CD14-positive monocyte (primary cell): ENCODE measurements around the gene PIK3AP1. TPM values are rescaled to one million over a fixed set of nuclear protein-coding genes. Genes with fewer than 3 reads are reported as not detected.
"Not testable (repeated sequence)": the region's sequence is repeated elsewhere in the genome, so short reads cannot be mapped to it uniquely, and the experiment has no call there.

ENCODE experiments used
- DNase-seq, 3 donors: peaks; one replicate each; pipeline ENCODE4 v3.0.0-alpha.2; 2011 to 2022
- H2AFZ ChIP-seq: 2 replicates; pipeline ENCODE4 v1.6.0; 2012; ENCODE audit warnings: mild to moderate bottlenecking, low read depth, low read length, inconsistent platforms; ENCODE audit not compliant: insufficient read depth, poor library complexity, severe bottlenecking
- H3K27ac ChIP-seq, 2 donors: 1 replicate in 1 of 2; 2 replicates in 1 of 2; pipeline ENCODE4 v1.5.1; 2012 to 2013; ENCODE audit warnings: low read length in 2 of 2, control low read depth in 1 of 2, inconsistent platforms in 1 of 2, low read depth in 1 of 2, mild to moderate bottlenecking in 1 of 2
- H3K27me3 ChIP-seq, 2 donors: one replicate each; pipeline versions ENCODE4 v1.6.0 to v1.6.1; 2011 to 2013; ENCODE audit warnings: low read length in 2 of 2; ENCODE audit not compliant: control insufficient read depth in 2 of 2, insufficient read depth in 2 of 2
- H3K36me3 ChIP-seq, 2 donors: replicated peaks in 1 of 2; 1 replicate in 1 of 2; 2 replicates in 1 of 2; pipeline versions ENCODE4 v1.5.1 to v1.6.1; 2012 to 2013; ENCODE audit warnings: low read length in 2 of 2, control low read depth in 1 of 2, inconsistent platforms in 1 of 2, mild to moderate bottlenecking in 1 of 2; ENCODE audit not compliant: insufficient read depth in 2 of 2, control insufficient read depth in 1 of 2
- H3K4me1 ChIP-seq, 2 donors: 1 replicate in 1 of 2; 2 replicates in 1 of 2; pipeline versions ENCODE4 v1.5.1 to v1.6.1; 2012 to 2013; ENCODE audit warnings: low read length in 2 of 2, control low read depth in 1 of 2, inconsistent platforms in 1 of 2, mild to moderate bottlenecking in 1 of 2, moderate library complexity in 1 of 2; ENCODE audit not compliant: insufficient read depth in 2 of 2, control insufficient read depth in 1 of 2
- H3K4me2 ChIP-seq: replicated peaks from 2 replicates; pipeline ENCODE3; 2012; ENCODE audit warnings: low read length, moderate library complexity, mild to moderate bottlenecking; ENCODE audit not compliant: poor library complexity, severe bottlenecking; ENCODE audit errors: extremely low read depth
- H3K4me3 ChIP-seq, 3 experiments: fragments of 200-600 bp in 1 of 3; sonication (generic) in 1 of 3; replicated peaks in 1 of 3; 1 replicate in 2 of 3; 2 replicates in 1 of 3; pipeline ENCODE4 v1.5.1; 2011 to 2013; ENCODE audit warnings: low read length in 3 of 3, mild to moderate bottlenecking in 3 of 3, control low read depth in 2 of 3, low read depth in 2 of 3, inconsistent platforms in 1 of 3, moderate library complexity in 1 of 3
- H3K79me2 ChIP-seq: 2 replicates; pipeline ENCODE4 v1.6.0; 2012; ENCODE audit warnings: mild to moderate bottlenecking, control low read depth, inconsistent platforms, low read length, moderate library complexity; ENCODE audit not compliant: insufficient read depth
- H3K9ac ChIP-seq: 2 replicates; pipeline ENCODE4 v1.6.0; 2017; ENCODE audit warnings: low read length, mild to moderate bottlenecking; ENCODE audit not compliant: insufficient read depth, poor library complexity, severe bottlenecking
- H3K9me3 ChIP-seq, 2 donors: replicated peaks in 1 of 2; 1 replicate in 1 of 2; 2 replicates in 1 of 2; pipeline versions ENCODE4 v1.5.1 to v1.6.1; 2012 to 2013; ENCODE audit warnings: low read length in 2 of 2, control low read depth in 1 of 2; ENCODE audit not compliant: control insufficient read depth in 1 of 2, insufficient read depth in 1 of 2
- H4K20me1 ChIP-seq: 2 replicates; pipeline ENCODE4 v1.6.0; 2012; ENCODE audit warnings: mild to moderate bottlenecking, low read length, control low read depth, moderate library complexity; ENCODE audit not compliant: insufficient read depth
- H3K27ac Mint-ChIP-seq, 7 donors: one replicate each; pipeline ENCODE4 v1.8.0; 2020; ENCODE audit warnings: mild to moderate bottlenecking in 7 of 7, mixed read lengths in 7 of 7, moderate library complexity in 6 of 7, inconsistent platforms in 2 of 7
- H3K27me3 Mint-ChIP-seq, 3 donors: one replicate each; pipeline ENCODE4 v1.8.0; 2021 to 2022; ENCODE audit warnings: low read depth in 3 of 3, mild to moderate bottlenecking in 3 of 3, mixed read lengths in 3 of 3, moderate library complexity in 3 of 3, inconsistent platforms in 1 of 3
- H3K36me3 Mint-ChIP-seq, 2 donors: one replicate each; pipeline ENCODE4 v1.8.0; 2020; ENCODE audit warnings: mixed read lengths in 2 of 2, inconsistent platforms in 1 of 2, mild to moderate bottlenecking in 1 of 2
- H3K4me1 Mint-ChIP-seq: one replicate; pipeline ENCODE4 v1.8.0; 2020; ENCODE audit warnings: mild to moderate bottlenecking, mixed read lengths
- H3K4me3 Mint-ChIP-seq, 2 donors: one replicate each; pipeline ENCODE4 v1.8.0; 2020; ENCODE audit warnings: mild to moderate bottlenecking in 2 of 2, mixed read lengths in 2 of 2, moderate library complexity in 1 of 2
- H3K9me3 Mint-ChIP-seq, 7 donors: one replicate each; pipeline ENCODE4 v1.8.0; 2020 to 2022; ENCODE audit warnings: mixed read lengths in 7 of 7, mild to moderate bottlenecking in 6 of 7, moderate library complexity in 6 of 7, inconsistent platforms in 2 of 7
- WGBS: methylation state at CpG from one replicate; pipeline ENCODE4 v1.1.5; 2013; ENCODE audit warnings: missing lambda C conversion rate; ENCODE audit not compliant: insufficient coverage; 5-methylcytosine and 5-hydroxymethylcytosine counted together
- intact Hi-C, 2 donors: fragments of 100-400 bp; cut with micrococcal nuclease; formaldehyde crosslinking; loops; one replicate each; pipeline versions ENCODE4 v1.15.0 to v1.15.1; 2023
- polyA plus RNA-seq, 3 donors: library from polyadenylated mRNA; depleted of rRNA in 1 of 3; unstranded in 2 of 3; stranded (reverse) in 1 of 3; fragments of 300-500 nt in 2 of 3; fragments of >200 nt in 1 of 3; fragmentation: Illumina TruSeq in 2 of 3; gene quantifications; 1 replicate in 2 of 3; 2 replicates in 1 of 3; pipeline ENCODE4 v1.2.3, GENCODE V29; 2012 to 2021
- TF ChIP-seq, protein P1 (sequence below): fragments of 200-600 bp; IDR thresholded peaks from one replicate; pipeline ENCODE4 v1.8.0; 2022; ENCODE audit warnings: antibody characterized with exemption, mild to moderate bottlenecking

The PIK3AP1 gene
- polyA plus RNA-seq, 3 donors, result 95.5 to 157 (median 112) TPM

DNA sequence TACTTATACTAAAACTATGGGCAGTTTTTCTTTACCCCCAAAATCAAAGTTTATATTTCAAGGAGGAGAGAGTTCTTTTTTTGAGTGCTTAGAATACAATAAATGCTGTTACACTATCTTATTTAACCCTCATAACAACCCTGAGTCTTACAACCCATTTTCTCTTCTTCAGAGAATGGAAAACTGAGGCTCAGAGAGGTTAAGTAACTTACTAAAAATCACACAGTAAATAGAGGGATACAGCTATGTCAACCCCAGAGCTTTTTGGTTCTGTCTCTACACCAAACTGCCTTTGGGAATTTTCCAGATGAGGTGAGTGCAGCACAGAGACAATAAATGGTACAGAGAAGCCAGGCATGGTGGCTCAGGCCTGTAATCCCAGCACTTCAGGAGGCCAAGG is 25.6 kb upstream of the PIK3AP1 start:
- intact Hi-C loops, result loop anchor here in 1 of 2 donors (10.0 kb wide), 2 partner anchors 101 to 939 kb away; partner anchors contain the start of gene AVPI1
- H3K36me3 Mint-ChIP-seq, result no peaks in the 10 kb centered on the region
- H2AFZ ChIP-seq, result no peak overlapping the region
- no peaks in the 10 kb centered on the region for H3K79me2 ChIP-seq
- no peak overlapping the region for H3K4me3 ChIP-seq
- peak overlapping the region in 1 of 7 donors; percentile 53 for H3K27ac Mint-ChIP-seq
- no peak overlapping the region for H3K27ac ChIP-seq
- peaks cover 0 to 1% (median 0%) of the 10 kb centered on the region in 7 donors for H3K9me3 Mint-ChIP-seq
- no peak overlapping the region for H3K9ac ChIP-seq
- no peaks in the 10 kb centered on the region for H3K9me3 ChIP-seq
- H3K27me3 Mint-ChIP-seq, result no peaks in the 10 kb centered on the region
- no peaks in the 10 kb centered on the region for H3K36me3 ChIP-seq
- peaks cover 46 to 49% of the 10 kb centered on the region in 2 donors for H3K4me1 ChIP-seq
- no peak overlapping the region for H3K4me3 Mint-ChIP-seq
- TF ChIP-seq, protein P1, sequence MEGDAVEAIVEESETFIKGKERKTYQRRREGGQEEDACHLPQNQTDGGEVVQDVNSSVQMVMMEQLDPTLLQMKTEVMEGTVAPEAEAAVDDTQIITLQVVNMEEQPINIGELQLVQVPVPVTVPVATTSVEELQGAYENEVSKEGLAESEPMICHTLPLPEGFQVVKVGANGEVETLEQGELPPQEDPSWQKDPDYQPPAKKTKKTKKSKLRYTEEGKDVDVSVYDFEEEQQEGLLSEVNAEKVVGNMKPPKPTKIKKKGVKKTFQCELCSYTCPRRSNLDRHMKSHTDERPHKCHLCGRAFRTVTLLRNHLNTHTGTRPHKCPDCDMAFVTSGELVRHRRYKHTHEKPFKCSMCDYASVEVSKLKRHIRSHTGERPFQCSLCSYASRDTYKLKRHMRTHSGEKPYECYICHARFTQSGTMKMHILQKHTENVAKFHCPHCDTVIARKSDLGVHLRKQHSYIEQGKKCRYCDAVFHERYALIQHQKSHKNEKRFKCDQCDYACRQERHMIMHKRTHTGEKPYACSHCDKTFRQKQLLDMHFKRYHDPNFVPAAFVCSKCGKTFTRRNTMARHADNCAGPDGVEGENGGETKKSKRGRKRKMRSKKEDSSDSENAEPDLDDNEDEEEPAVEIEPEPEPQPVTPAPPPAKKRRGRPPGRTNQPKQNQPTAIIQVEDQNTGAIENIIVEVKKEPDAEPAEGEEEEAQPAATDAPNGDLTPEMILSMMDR, result no peak
- no peak overlapping the region for H3K4me2 ChIP-seq
- H3K27me3 ChIP-seq, result no peaks in the 10 kb centered on the region
- H4K20me1 ChIP-seq, result no peaks in the 10 kb centered on the region
- DNase-seq, result no peak
- H3K4me1 Mint-ChIP-seq, result peaks cover 38% of the 10 kb centered on the region

DNA sequence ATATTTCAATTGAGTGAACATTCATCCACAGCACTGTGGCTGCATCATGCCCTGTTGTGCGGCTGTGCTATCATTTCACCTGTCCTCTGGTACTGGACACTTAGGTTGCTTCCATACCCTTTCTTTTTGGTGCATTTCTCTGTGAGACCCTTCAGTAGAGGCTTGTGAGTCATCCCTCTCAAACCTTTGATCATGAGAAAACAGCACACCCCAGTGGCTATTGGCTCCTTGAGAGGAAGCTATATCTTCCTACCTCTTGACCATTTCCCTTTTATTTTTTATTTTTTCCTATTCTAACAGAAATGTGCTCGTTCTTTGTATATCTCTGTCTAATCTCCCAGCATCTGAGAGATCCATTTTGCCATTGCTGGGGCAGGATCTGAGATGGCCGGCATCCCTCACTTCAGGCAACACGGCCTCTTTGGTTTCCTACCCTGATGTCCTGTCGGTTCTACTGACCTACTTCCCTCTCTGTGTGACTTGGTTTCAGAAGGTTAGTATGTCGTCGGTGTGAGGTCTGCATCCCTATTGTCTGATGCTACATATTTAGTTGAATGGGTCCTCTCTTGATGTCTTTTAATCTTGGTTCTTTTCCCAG is 23.8 kb upstream of the PIK3AP1 start:
- Histone ChIP-seq H3K4me3 (peak overlapping the region in 1 of 3 experiments; percentile 30), H3K27ac (peak overlapping the region in 1 of 2 donors; percentile 43), H3K9ac (no peak overlapping the region), H3K27me3 (no peaks in the 10 kb centered on the region), H3K9me3 (no peaks in the 10 kb centered on the region), H3K4me1 (peaks cover 63 to 64% of the 10 kb centered on the region in 2 donors), H2AFZ (peak overlapping the region; percentile 67), H4K20me1 (no peaks in the 10 kb centered on the region), H3K4me2 (peak overlapping the region; percentile 29), H3K79me2 (no peaks in the 10 kb centered on the region), H3K36me3 (no peaks in the 10 kb centered on the region)
- intact Hi-C loops, result loop anchor here in 1 of 2 donors (5.0 to 10.0 kb wide), 3 partner anchors 37 to 941 kb away; partner anchors contain the start of gene AVPI1
- Mint-ChIP-seq H3K4me1 (peaks cover 51% of the 10 kb centered on the region), H3K27ac (peak overlapping the region; percentile 55 to 92 (median 85)), H3K4me3 (peak overlapping the region in 1 of 2 donors; percentile 87), H3K27me3 (no peaks in the 10 kb centered on the region), H3K9me3 (peaks cover 0 to 1% (median 0%) of the 10 kb centered on the region in 7 donors), H3K36me3 (no peaks in the 10 kb centered on the region)
- 33% methylated on average over 3 of the region's 7 CpGs for WGBS
- TF ChIP-seq, protein P1, result peak; percentile 2
- DNase-seq, result peak; percentile 14 to 50 (median 38)

DNA sequence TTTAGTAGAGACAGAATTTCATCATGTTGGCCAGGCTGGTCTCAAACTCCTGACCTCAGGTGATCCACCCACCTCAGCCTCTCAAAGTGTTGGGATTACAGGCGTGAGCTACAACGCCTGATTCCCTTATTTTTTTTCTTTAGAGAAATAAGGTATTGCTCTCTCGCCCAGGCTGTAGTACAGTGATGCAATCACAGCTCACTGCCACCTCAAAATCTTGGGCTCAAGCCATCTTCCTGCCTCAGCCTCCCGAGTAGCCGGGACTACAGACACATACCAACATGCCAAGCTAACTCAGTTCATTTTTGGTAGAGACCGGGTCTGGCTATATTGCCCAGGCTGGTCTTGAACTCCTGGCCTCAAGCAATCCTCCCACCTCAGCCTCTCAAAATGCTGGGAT is 21.2 kb upstream of the PIK3AP1 start:
- Histone ChIP-seq H3K4me2 (peak overlapping the region; percentile 39), H3K4me3 (peak overlapping the region in 1 of 3 experiments; percentile 14), H3K27ac (peak overlapping the region; percentile 91 to 92), H3K4me1 (peaks cover 57 to 59% of the 10 kb centered on the region in 2 donors), H3K9ac (peak overlapping the region; percentile 33)
- DNase-seq, result peak; percentile 30 to 62 (median 59)
- not testable (repeated sequence) for H4K20me1 ChIP-seq, H3K79me2 ChIP-seq, H2AFZ ChIP-seq, H3K27me3 ChIP-seq, H3K9me3 Mint-ChIP-seq, H3K36me3 Mint-ChIP-seq, H3K36me3 ChIP-seq, H3K9me3 ChIP-seq, H3K27me3 Mint-ChIP-seq
- 0% methylated on average over 3 of the region's 6 CpGs for WGBS
- Mint-ChIP-seq H3K27ac (peak overlapping the region; percentile 92 to 98 (median 96)), H3K4me1 (peaks cover 44% of the 10 kb centered on the region), H3K4me3 (peak overlapping the region; percentile 61 to 77)
- intact Hi-C loops, result loop anchor here in 1 of 2 donors (5.0 to 10.0 kb wide), 3 partner anchors 34 to 943 kb away; partner anchors contain the start of gene AVPI1
